CD4-positive, alpha-beta T cell (primary cell): ENCODE results near the gene AHNAK. TPM values are rescaled to one million over a fixed set of nuclear protein-coding genes. Genes with fewer than 3 reads are reported as not detected.

ENCODE experiments used
- ATAC-seq: fragments of 200-7000 bp; cut with Tn5 transposase; one replicate; pipeline ENCODE4 v1.10.0; 2022; ENCODE audit warnings: mild to moderate bottlenecking; ENCODE audit not compliant: poor library complexity
- CTCF ChIA-PET: fragments of 350-600 bp; sonication (Branson Sonifier 250); formaldehyde crosslinking; loops from one replicate; lab custom pipeline; 2021; ENCODE audit warnings: antibody characterized with exemption, inconsistent platforms; lab: Charles Lee
- POLR2A ChIA-PET: fragments of 350-600 bp; sonication (Branson Sonifier 250); formaldehyde crosslinking; loops from one replicate; lab custom pipeline; 2021; ENCODE audit warnings: antibody characterized with exemption, inconsistent platforms; lab: Charles Lee
- DNase-seq, 14 experiments: peaks; one replicate each; pipeline ENCODE4 v3.0.0-alpha.2; 2013 to 2020; ENCODE audit warnings: mixed read lengths in 2 of 14
- H3K27ac ChIP-seq, 2 donors: one replicate each; pipeline versions ENCODE4 v1.5.1 to v1.7.0; 2013; ENCODE audit warnings: low read length in 2 of 2, low read depth in 1 of 2, mild to moderate bottlenecking in 1 of 2
- H3K27me3 ChIP-seq, 2 experiments: 1 replicate in 1 of 2; 2 replicates in 1 of 2; pipeline versions ENCODE4 v1.6.1 to v1.7.0; 2013; ENCODE audit warnings: low read length in 2 of 2, control low read depth in 1 of 2, mild to moderate bottlenecking in 1 of 2, moderate library complexity in 1 of 2; ENCODE audit not compliant: insufficient read depth in 2 of 2, control insufficient read depth in 1 of 2
- H3K36me3 ChIP-seq: one replicate; pipeline ENCODE4 v1.6.1; 2013; ENCODE audit warnings: low read length, control low read depth; ENCODE audit not compliant: insufficient read depth
- H3K4me1 ChIP-seq: one replicate; pipeline ENCODE4 v1.6.1; 2013; ENCODE audit warnings: low read length, control low read depth; ENCODE audit not compliant: insufficient read depth
- H3K4me3 ChIP-seq: one replicate; pipeline ENCODE4 v1.5.1; 2013; ENCODE audit warnings: mild to moderate bottlenecking, low read length, moderate library complexity
- H3K9me3 ChIP-seq, 2 experiments: 1 replicate in 1 of 2; 2 replicates in 1 of 2; pipeline versions ENCODE4 v1.6.1 to v1.7.0; 2013; ENCODE audit warnings: low read length in 2 of 2, mild to moderate bottlenecking in 2 of 2, control low read depth in 1 of 2, moderate library complexity in 1 of 2; ENCODE audit not compliant: control insufficient read depth in 1 of 2, insufficient read depth in 1 of 2
- H3K27ac Mint-ChIP-seq: one replicate; pipeline ENCODE4 v1.8.0; 2020; ENCODE audit warnings: mixed read lengths
- H3K27me3 Mint-ChIP-seq: one replicate; pipeline ENCODE4 v1.8.0; 2021; ENCODE audit warnings: mixed read lengths
- H3K36me3 Mint-ChIP-seq: one replicate; pipeline ENCODE4 v1.8.0; 2021; ENCODE audit warnings: low read depth, mixed read lengths
- H3K4me1 Mint-ChIP-seq: one replicate; pipeline ENCODE4 v1.8.0; 2021; ENCODE audit warnings: low read depth, mixed read lengths
- H3K4me3 Mint-ChIP-seq: one replicate; pipeline ENCODE4 v1.8.0; 2020; ENCODE audit warnings: mild to moderate bottlenecking, mixed read lengths
- H3K9me3 Mint-ChIP-seq: one replicate; pipeline ENCODE4 v1.8.0; 2020; ENCODE audit warnings: mixed read lengths
- CTCF ChIP-seq: fragments of 200-600 bp; IDR thresholded peaks from one replicate; pipeline ENCODE4 v1.8.0; 2022; ENCODE audit warnings: antibody characterized with exemption, mild to moderate bottlenecking
- intact Hi-C, 2 experiments: fragments of 100-400 bp; cut with DNase I in 1 of 2; cut with micrococcal nuclease in 1 of 2; formaldehyde crosslinking; loops; one replicate each; pipeline versions ENCODE4 v1.15.1 to v1.9.0; 2023 to 2025; cut with DNase I, micrococcal nuclease
- total RNA-seq, 174 experiments: library from RNA in 2 of 174; stranded (reverse) in 2 of 174; gene quantifications; one replicate each; pipeline ENCODE4 v1.2.3 and lab custom pipeline; 2021 to 2026

Gene AHNAK
- total RNA-seq, 2 experiments from 2014 or later = 320 to 332 TPM

GRCh38 chr11:62540804-62541701 is 5.6 kb downstream of the AHNAK start:
- H3K9me3 ChIP-seq = no peaks in the 10 kb centered on the region
- Mint-ChIP-seq H3K36me3 (peaks cover 43% of the 10 kb centered on the region), H3K27me3 (no peaks in the 10 kb centered on the region), H3K4me3 (peak overlapping the region; percentile 99), H3K4me1 (peaks cover 70% of the 10 kb centered on the region), H3K27ac (peak overlapping the region; percentile 90), H3K9me3 (no peaks in the 10 kb centered on the region)
- DNase-seq (peak in 2 of 14 experiments; percentile 56 to 64), ATAC-seq (no peak)
- POLR2A ChIA-PET = interaction anchor here (0.8 to 6.3 kb wide), 5 partner anchors 12 to 117 kb away, joined by 3 to 122 read pairs (median 10); no protein-coding TSS in a partner anchor
- intact Hi-C loops = loop anchor here (2.0 to 10.0 kb wide), 4 partner anchors 44 to 576 kb away; partner anchors contain the start of gene FTH1 (in 1 of the 2)
- peak overlapping the region; percentile 97 for H3K4me3 ChIP-seq
- H3K36me3 ChIP-seq = peaks cover 29% of the 10 kb centered on the region
- TF ChIP-seq CTCF = no peak
- H3K27me3 ChIP-seq = no peaks in the 10 kb centered on the region
- H3K27ac ChIP-seq = peak overlapping the region; percentile 22 to 25
- CTCF ChIA-PET = interaction anchor here (4.1 to 10.9 kb wide), 2 partner anchors 15 to 117 kb away, joined by 35 to 251 read pairs; no protein-coding TSS in a partner anchor
- peaks cover 89% of the 10 kb centered on the region for H3K4me1 ChIP-seq

- Mint-ChIP-seq H3K9me3 (no peaks in the 10 kb centered on the region), H3K4me3 (peak overlapping the region; percentile 66), H3K27me3 (no peaks in the 10 kb centered on the region), H3K27ac (peak overlapping the region; percentile 55), H3K36me3 (peaks cover 42% of the 10 kb centered on the region), H3K4me1 (peaks cover 63% of the 10 kb centered on the region)
- TF ChIP-seq CTCF = no peak
- intact Hi-C loops = no loop called here
- Histone ChIP-seq H3K27ac (peak overlapping the region; percentile 51 to 52), H3K4me3 (peak overlapping the region; percentile 23), H3K9me3 (no peaks in the 10 kb centered on the region), H3K36me3 (peaks cover 45% of the 10 kb centered on the region), H3K4me1 (peaks cover 77% of the 10 kb centered on the region), H3K27me3 (no peaks in the 10 kb centered on the region)
- no peak for ATAC-seq
- ChIA-PET CTCF (interaction anchor here (4.1 to 10.9 kb wide), 2 partner anchors 17 to 115 kb away, joined by 35 to 251 read pairs; no protein-coding TSS in a partner anchor), POLR2A (interaction anchor here (0.9 to 2.3 kb wide), 2 partner anchors 9 to 13 kb away, joined by 3 to 10 read pairs; no protein-coding TSS in a partner anchor)
- DNase-seq = peak in 11 of 14 experiments; percentile 22 to 75 (median 49)
Measured at GRCh38 chr11:62539238-62539925, 7.2 kb downstream of the AHNAK start.
